Activated CD8-positive, alpha-beta memory T cell treated with anti-CD3 and anti-CD28 coated beads for 48 hours (primary cell): Measurements from ENCODE around the gene EIF4G3.
"Not testable (repeated sequence)": the region's sequence is repeated elsewhere in the genome, so short reads cannot be mapped to it uniquely, and the experiment has no call there.

ENCODE experiments used
- DNase-seq, 3 experiments: peaks; one replicate each; pipeline ENCODE4 v3.0.0-alpha.2; 2020; ENCODE audit warnings: low read depth in 2 of 3, low spot score in 2 of 3

The EIF4G3 gene, protein sequence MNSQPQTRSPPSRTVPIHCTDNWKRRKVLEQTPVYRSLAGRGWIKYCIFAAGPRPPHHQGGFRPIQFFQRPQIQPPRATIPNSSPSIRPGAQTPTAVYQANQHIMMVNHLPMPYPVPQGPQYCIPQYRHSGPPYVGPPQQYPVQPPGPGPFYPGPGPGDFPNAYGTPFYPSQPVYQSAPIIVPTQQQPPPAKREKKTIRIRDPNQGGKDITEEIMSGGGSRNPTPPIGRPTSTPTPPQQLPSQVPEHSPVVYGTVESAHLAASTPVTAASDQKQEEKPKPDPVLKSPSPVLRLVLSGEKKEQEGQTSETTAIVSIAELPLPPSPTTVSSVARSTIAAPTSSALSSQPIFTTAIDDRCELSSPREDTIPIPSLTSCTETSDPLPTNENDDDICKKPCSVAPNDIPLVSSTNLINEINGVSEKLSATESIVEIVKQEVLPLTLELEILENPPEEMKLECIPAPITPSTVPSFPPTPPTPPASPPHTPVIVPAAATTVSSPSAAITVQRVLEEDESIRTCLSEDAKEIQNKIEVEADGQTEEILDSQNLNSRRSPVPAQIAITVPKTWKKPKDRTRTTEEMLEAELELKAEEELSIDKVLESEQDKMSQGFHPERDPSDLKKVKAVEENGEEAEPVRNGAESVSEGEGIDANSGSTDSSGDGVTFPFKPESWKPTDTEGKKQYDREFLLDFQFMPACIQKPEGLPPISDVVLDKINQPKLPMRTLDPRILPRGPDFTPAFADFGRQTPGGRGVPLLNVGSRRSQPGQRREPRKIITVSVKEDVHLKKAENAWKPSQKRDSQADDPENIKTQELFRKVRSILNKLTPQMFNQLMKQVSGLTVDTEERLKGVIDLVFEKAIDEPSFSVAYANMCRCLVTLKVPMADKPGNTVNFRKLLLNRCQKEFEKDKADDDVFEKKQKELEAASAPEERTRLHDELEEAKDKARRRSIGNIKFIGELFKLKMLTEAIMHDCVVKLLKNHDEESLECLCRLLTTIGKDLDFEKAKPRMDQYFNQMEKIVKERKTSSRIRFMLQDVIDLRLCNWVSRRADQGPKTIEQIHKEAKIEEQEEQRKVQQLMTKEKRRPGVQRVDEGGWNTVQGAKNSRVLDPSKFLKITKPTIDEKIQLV (N-terminal part only)

DNA sequence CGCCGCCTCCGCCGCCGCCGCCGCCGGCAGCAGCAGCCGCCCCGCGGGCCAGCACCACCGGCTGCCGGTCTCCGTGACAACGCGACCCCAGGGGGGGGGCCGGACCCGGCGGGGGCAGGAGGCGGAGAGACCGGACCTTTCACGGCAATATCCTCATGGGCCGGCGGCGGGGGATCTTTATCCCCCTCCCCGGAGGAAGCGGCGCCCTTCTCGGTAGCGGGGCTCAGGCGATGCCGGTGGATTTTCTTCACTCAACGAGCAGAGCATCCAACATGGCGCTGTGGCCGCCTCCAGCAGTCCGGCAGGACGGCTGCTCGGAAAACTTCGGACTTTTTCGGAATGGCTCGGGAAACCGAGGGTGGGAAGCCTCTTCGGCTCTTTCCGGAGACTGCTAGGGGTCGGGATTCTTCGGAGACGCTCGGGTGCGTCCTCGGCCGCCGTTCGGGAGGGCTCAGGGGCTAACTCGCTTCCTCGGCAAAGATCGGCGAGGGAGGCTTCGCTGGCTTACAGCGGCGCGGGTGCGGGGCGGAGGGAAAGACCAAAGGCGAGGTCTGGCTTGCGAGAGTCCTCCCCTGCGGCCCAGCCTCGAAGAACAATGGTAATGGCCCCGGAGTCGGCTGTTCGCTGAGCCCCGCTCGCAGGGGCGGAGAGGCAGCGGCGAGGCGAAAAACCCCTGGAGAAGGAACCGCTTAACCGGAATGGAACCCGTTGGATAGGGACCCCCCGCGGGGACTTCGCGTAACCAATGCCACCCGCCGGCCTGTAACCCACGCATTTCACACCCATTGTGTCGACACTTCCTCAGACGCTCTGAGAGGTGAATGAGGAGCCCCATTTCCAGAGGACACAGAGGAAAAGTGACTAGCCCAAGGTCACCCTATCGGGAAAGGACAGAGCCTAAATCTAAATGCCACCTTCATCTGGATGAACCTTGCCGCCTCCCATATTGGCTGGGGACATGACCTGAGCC is at the start of gene EIF4G3:
Gene EIF4G3, minus strand, starts transcription at position 312 of the 970 bp plus-strand sequence. CDS start 174,155 bp downstream, outside the sequence.
- peak; percentile 93 to 100 (median 99) for DNase-seq

DNA sequence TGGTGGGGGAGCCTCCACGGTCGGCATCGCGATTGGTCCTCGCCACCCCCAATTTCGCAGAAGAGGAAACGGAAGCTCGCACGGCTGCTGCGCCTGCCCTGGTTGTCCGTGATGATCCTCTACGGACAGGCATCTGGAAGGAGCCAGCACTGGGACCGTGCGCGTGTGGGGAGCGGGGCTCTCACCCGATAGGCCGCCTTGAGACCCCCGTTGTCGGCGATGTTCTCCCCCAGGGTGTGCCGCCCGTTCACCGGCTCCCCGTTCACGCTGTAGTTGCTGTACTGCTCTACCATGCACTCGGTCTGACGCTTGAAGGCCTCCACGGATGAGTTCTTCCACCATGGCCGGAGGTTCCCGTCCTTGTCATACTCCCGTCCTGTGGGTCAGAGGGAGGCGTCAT is 48.4 kb upstream of the EIF4G3 start:
- no peak for DNase-seq

DNA sequence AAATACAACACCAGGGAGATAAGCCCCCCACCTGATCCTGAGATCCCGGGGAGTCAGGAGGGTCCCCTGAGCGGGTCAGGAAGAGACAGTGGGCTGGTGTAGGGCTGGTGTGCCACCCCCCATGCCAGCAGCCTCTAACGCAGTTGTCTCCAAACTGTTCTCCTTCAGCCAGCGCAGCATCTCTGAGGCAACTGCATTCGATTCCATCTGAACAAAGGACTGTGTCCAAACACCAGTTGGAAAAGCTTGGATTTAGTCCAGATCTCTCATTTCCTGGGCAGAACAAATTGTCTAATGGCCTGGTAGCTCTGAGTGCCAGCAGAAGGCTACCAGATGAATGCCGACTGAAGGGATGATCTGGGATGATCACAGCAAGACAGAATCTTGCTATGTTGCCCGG is 44.1 kb upstream of the EIF4G3 start:
- DNase-seq, result no peak

DNA sequence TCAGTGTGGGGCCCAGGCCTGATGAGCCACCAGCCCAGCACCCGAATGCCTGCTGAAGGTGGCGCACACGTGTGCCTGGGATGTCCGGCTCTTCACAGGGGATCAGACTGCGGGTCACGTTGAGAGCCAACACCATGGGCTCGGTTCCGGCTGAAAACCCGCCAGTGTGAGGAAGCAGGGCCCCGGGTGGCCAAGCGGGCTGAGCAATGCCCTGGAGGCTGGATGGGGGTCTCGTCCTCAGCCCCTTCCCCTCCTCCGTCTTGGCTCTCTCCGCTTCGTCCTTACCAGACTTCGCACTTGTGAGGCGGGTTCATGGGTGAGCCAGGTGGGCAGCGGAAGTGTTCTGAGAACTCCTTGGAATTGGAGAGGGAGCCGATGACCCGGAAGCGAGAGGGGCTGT is 43.0 kb upstream of the EIF4G3 start:
- no peak for DNase-seq

DNA sequence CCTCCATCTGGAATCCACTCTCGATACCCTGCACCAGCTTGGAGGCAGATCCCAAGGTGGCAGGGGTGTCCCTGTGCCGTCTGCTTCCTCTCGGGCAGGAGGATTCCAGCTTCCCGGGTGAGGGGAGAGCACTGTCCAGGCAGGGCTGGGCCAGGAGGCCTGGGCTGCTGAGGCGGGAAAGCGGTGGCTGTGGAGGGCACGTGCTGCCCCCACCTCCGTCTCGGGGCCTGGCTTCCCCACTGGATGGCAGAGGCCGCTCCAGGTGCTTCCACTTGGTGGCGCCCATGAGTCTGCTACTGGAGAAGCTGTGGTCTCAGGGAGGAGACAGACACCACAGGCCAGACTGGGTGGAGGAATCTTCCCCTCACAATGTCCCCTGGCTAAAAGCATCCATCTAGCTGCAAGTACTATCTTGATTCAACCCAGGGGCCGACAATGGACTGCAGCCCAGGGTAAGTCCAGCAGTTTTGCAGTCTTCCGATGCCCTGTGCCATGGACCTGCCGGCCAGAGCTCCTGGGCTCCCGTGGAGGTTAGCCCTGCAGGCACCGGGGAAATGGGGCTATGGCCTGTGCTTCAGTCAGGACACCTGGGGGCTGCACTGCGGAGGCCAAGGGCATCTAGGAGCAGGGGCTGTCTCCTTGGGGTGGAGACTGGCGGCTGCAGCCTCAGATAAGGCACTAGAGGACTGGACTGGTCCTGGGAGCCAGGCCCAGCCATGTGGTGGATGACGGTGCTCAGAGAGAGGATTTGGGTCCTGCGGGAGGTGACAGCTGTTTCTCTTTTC is 41.3 kb upstream of the EIF4G3 start:
- peak in 1 of 3 experiments; percentile 27 for DNase-seq

DNA sequence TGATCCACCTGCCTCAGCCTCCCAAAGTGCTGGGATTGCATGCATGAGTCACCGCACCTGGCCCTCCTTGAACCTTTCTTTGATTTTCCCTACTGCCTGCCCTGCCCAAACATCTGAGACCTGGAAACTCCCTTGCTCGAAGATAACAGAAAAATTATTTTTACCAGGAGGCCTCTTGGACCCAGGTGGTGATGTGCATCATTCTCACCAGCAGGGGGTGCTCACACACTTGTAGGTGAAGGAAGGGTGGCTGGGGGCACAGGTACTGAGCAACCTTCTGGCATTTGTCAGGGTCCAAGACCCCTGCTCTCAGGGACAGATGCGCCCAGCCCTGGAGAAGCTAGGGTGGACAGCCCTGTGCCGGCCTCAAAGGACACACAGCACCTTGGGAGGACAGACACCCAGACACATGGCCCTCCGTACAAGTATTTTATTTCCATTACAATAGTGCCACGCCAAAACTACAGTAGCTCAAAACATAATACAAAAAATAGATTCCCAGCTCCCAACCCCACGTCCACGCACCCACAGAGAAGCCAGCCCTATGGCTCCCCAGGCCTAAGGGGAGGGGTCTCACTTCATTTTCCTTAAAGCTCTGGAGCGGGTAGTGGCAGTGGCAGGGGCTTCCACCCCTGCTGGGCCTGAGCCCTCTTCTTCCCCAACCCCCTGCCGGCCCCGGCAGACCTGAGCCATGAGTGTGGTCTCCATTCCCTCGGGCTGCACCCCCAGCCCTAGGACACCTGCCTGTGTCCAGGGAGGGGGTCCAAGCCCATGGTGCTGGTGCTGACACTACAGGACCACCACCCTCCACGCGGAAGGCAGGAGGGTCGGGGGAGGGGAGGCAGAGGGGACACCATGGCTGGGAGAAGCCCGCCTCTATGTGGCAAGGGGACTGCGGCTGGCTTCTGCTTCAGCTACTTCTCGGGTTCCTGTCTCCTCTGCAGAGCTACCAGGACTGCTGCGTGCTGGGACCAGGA is 40.4 kb upstream of the EIF4G3 start:
- peak; percentile 27 to 55 (median 37) for DNase-seq

DNA sequence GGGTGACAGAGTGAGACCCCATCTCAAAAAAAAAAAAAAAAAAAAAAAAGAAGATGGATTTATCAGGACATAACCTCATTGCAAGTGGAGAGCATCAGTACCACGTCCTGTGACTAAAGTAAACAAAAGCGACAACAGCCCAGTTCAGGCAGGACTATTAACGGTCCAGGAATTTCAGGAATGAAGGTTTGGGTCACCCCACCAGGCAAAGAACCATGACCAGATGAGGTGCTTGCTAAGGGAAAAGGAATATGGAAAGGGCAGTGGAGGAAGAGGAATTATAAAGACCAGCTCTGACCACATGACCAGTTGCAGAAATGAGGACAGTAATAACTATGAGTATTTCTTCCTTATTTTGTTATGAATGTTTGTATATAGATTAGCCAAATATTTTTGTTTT is 35.4 kb upstream of the EIF4G3 start:
- DNase-seq, result no peak

DNA sequence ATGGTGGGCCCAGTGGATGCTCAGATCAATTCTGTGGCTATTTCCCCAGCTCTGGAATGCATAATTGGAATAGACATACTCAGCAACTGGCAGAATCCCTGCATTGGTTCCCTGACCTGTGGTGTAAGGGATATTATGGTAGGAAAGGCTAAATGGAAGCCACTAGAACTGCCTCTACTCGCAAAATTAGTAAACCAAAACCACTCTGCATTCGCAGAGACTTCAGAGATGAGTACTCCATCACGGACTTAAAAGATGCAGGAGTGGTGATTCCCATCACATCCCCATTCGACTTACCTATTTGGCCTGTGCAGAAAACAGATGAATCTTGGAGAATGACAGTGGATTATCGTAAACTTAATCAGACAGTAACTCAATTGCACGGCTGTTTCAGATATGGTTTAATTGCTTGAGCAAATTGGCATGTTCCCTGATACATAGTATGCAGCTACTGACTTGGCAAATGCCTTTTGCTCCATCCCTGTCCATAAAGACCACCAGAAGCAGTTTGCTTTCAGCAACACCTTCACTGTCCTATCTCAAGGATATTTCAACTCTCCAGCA is 31.5 kb upstream of the EIF4G3 start:
- DNase-seq, result not testable (repeated sequence)

DNA sequence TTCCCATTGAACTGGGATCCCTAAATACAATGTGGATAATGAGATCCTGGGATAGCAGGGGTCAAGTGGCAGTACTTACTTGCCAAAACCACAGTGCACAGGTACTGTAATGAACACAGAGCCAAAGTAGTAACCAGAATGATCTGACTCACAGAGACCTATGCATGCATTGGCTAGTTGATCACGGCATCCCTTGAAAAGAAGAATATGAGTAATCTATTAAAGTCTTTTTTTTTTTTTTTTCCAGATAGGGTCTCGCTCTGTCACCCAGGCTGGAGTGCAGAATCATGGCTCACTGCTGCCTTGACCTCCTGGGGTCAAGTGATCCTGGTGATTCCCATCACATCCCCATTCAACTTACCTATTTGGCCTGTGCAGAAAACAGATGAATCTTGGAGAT is 29.4 kb upstream of the EIF4G3 start:
- no peak for DNase-seq

DNA sequence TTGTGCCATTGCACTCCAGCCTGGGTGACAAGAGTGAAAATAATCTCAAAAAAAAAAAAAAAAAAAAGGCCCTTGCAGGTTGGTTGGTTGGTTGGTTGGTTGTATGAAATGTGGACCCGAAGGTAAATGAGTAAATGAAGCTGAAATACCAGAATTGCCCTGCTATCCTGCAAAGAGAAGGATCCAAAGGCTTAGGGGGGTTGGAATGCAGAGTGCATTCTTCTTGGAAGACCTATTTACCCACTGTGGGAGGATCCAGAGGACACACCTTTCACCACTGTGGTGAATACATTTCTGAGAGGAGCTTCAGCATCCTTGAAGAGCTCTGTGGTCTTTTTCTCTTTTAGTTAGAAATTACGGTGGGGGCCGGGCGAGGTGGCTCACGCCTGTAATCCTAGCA is 28.7 kb upstream of the EIF4G3 start:
- DNase-seq, result no peak

DNA sequence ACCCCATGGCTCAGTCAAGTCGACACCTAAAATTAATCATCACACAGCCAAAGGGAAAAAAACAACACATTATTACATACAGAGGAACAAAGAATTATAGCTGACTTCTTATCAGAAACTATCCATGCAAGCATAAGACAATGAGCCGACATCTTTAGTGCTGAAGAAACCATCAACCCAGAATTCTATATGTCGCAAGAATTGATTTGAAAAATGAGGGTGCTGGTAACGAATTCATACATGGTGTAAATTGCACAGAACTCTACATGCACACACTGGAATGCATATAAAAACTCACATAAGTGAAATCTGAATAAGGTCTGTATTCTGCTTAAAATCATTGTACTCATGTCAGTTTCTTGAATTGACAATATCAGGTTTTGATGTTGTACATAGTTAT is 25.0 kb upstream of the EIF4G3 start:
- no peak for DNase-seq

DNA sequence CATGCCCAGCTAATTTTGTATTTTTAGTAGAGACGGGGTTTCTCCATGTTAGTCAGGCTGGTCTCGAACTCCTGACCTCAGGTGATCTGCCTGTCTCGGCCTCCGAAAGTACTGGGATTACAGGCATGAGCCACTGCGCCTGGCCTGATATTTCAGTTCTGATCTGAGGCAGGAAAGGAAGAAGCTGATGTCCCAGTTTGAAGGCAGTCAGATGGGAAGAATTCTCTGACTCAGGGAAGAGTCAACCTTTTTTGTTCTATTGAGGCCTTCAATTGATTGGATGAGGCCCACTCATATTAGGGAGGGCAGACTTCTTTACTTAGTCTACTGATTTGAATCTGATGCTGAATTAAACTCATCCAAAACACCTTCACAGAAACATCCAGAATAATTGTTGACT is 24.5 kb upstream of the EIF4G3 start:
- not testable (repeated sequence) for DNase-seq

DNA sequence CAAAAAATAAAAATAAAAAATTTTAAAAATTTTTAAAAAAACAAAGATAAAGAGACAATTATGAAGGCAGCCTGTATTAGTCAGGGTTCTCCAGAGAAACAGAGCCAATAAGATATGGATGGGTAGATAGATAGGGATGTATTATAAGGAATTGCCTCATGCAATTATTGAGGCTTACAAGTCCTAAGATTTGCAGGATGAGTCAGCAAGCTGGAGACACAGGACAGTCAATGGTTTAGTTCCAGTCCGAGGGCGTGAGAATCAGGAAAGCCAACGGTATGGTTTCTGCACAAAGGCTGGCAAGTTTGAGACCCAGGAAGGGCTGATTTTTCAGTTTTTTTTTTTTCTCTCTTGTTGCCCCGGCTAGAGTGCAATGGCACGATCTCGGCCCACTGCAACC is 24.1 kb upstream of the EIF4G3 start:
- DNase-seq, result no peak

DNA sequence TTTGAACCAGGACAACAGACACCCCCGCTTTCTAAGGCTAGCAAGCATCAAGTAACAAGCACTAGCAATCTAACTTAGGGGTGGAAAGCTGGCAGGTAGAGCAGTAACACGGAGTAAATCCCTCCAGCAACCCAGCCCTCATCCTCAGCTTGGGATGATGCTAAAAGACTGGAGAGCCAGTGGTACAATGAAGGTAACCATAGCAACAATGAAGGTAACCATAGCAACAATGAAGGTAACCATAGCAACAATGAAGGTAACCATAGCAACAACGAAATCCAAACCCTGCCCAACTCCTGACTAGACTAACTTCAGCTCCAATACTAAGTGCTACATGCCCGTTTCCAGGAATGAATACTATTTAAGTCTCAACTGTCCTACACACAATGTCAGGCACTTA is 22.2 kb upstream of the EIF4G3 start:
- no peak for DNase-seq

DNA sequence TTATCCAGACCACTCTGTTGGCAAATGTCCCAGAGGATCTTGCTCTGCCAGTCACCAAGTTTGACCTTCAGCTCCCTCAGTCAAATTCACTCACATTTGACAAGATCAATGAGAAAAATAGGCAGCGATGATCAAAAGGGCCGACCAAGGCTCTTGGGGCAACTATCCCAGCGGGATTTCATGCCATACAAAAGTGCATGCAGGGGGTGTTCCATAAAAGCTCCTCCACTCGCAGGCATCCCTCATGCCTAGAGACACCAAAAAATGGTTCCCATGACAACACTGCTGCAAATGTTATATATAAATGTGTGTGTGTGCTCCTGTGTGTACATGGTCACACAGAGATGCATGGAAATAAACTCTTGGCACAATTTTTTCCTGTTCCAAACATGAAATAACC is 16.2 kb upstream of the EIF4G3 start:
- no peak for DNase-seq

DNA sequence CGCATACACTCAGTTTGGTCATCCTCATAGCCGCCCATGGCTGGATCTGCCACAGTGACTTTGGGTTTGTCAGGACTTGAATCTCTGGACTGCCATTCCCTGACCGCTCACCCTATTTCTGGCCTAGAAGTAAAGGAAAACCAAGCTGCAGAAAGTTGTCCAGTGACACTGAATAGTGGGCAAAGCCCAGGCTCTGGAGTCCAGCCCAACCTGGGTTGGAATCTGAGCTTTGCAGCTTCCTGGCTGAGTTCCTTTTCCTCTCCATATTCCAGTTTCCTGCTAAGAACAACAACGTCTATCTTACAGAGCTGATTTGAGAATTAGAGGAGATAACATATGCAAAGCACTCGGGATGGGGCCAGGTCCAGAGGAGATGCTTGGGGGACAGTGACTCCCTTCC is 15.6 kb upstream of the EIF4G3 start:
- DNase-seq, result no peak

DNA sequence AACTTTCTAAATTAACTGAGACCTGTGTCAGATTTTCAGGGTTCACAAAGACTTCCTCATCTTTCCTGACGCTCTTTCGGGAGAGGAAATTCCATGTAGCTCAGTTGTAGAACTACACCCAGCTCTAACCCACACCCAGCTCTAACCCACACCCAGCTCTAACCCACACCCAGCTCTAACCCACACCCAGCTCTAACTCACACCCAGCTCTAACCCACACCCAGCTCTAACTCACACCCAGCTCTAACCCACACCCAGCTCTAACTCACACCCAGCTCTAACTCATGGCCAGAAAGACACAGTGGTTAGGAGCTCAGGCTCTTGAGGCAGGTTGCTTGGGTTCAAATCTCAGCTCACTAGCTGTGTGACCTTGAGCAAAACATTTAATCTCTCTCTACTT is 14.1 kb upstream of the EIF4G3 start:
- not testable (repeated sequence) for DNase-seq

DNA sequence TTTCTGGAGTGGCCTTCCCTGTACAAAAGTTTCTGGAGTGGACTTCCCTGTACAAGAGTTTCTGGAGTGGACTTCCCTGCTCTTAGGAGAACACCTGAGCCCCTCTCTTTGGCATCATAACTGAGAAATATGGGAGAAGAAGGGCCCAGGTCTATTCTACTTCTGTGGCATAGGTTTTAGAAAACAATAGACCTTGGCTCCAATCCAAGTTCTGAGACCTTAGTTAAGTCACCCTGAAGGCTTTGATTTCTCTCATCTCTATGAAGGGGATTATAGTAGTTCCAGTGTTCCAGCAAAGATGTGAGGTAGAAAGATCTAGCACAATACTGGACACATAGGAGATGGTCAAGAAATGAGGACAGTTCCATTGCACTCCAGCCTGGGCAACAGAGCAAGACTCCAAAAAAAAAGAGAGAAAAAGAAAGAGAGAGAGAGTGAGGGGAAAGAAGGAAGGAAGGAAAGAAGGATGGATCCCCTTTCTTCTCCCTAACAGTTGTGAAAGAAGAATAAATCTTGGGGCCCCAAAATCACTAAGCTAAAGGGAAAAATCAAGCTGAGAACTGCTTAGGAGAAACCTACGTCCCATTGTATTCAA is 13.3 kb upstream of the EIF4G3 start:
- DNase-seq, result no peak
